Heart left ventricle (tissue), 16 donors: ENCODE measurements around the gene MAPK8IP3. TPM values are rescaled to one million over a fixed set of nuclear protein-coding genes. Genes with fewer than 3 reads are reported as not detected.
A peak's percentile ranks its signal among the peaks of the same experiment; 100 is the strongest.

Source experiments
- ATAC-seq, 4 donors: fragments of 200-7000 bp; cut with Tn5 transposase; one replicate each; pipeline ENCODE4 v1.9.1; 2020 to 2022; ENCODE audit warnings: moderate library complexity in 4 of 4, mild to moderate bottlenecking in 3 of 4, moderate number of reproducible peaks in 1 of 4
- DNase-seq, 5 donors: peaks; one replicate each; pipeline ENCODE4 v3.0.0-alpha.2; 2020
- H3K27ac ChIP-seq, 12 donors: fragments of 200-600 bp; sonication (generic) in 4 of 12; one replicate each; pipeline versions ENCODE4 v1.5.0 to v1.8.0; 2016 to 2022; ENCODE audit warnings: mild to moderate bottlenecking in 2 of 12
- H3K27me3 ChIP-seq, 9 donors: fragments of 200-600 bp; sonication (generic) in 2 of 9; one replicate each; pipeline versions ENCODE4 v1.5.1 to v1.8.0; 2016 to 2022; ENCODE audit warnings: mild to moderate bottlenecking in 3 of 9
- H3K36me3 ChIP-seq, 9 donors: fragments of 200-600 bp; sonication (generic) in 2 of 9; one replicate each; pipeline versions ENCODE4 v1.5.0 to v1.8.0; 2018 to 2022; ENCODE audit warnings: mild to moderate bottlenecking in 2 of 9
- H3K4me1 ChIP-seq, 12 donors: fragments of 200-600 bp; sonication (generic) in 4 of 12; one replicate each; pipeline versions ENCODE4 v1.5.0 to v1.8.0; 2016 to 2022; ENCODE audit warnings: mild to moderate bottlenecking in 3 of 12
- H3K4me3 ChIP-seq, 12 donors: fragments of 200-600 bp; sonication (generic) in 4 of 12; one replicate each; pipeline versions ENCODE4 v1.5.0 to v1.8.0; 2017 to 2022; ENCODE audit warnings: mild to moderate bottlenecking in 9 of 12, moderate library complexity in 4 of 12
- H3K9me3 ChIP-seq, 12 donors: fragments of 200-600 bp; sonication (generic) in 4 of 12; one replicate each; pipeline versions ENCODE4 v1.5.0 to v1.8.0; 2016 to 2022; ENCODE audit warnings: mild to moderate bottlenecking in 1 of 12
- CTCF ChIP-seq, 12 donors: fragments of 200-600 bp; sonication (generic) in 4 of 12; IDR thresholded peaks; one replicate each; pipeline versions ENCODE4 v1.5.0 to v1.8.0; 2018 to 2022; ENCODE audit warnings: antibody characterized with exemption in 12 of 12, mild to moderate bottlenecking in 5 of 12
- POLR2A ChIP-seq, 2 donors: fragments of 450-650 bp; IDR thresholded peaks; one replicate each; pipeline ENCODE4 v1.6.1; 2017; ENCODE audit warnings: antibody characterized with exemption in 2 of 2, mild to moderate bottlenecking in 2 of 2, moderate library complexity in 2 of 2
- WGBS, 4 donors: extraction: QIAGEN DNeasy Blood & Tissue Kit in 2 of 4; methylation state at CpG; one replicate each; pipeline versions ENCODE4 v1.1.5 to v1.1.7; 2013 to 2018; 5-methylcytosine and 5-hydroxymethylcytosine counted together
- intact Hi-C, 10 donors: fragments of 100-400 bp; cut with DNase I; formaldehyde crosslinking; loops; one replicate each; pipeline versions ENCODE4 v1.11.1 to v1.14.2; 2022
- polyA plus RNA-seq, 2 donors: library from polyadenylated mRNA; stranded (reverse); fragments of 200-250 nt; gene quantifications; one replicate each; pipeline ENCODE4 v1.2.3, GENCODE V29; 2013
- total RNA-seq, 9 donors: library from RNA; depleted of rRNA in 2 of 9; stranded (reverse); fragments of >200 nt in 2 of 9; fragmentation: NEBNext Ultra II Directional in 3 of 9; extraction: Animal tissue kit (Norgen Biotek cat#: 25700) in 3 of 9; gene quantifications; one replicate each; pipeline versions ENCODE4 v1.1.0 to v1.2.4, GENCODE V29; 2016 to 2023
- donor health status: ischemic (EF 13 %, LVEDD 7.1; RV severe dilation, severe dysfunction).
- donor health status: healthy with polysubstance abuse.
- donor health status: DM: no; HTN: yes; CAD: no.
- donor health status: DM: no; HTN: no; CAD: no.
- donor health status: ischemic (EF 25% LVEDD 6.9; RV normal size, moderate dysfunction).
- donor health status: ischemic (EF 25% LVEDD 5.7; RV mildly dilated, moderate dysfunction).
- donor health status: healthy.
- donor health status: DM: yes; HTN: yes; CAD: no.
- donor health status: ischemic (EF 35%, LVEDD 5.7; RV mildly dilated, moderate dysfunction).
- donor health status: nonischemic (EF 11% LVEDD 7.7; RV severe dilation, severe dysfunction).
- donor health status: DM: yes; HTN: yes; CAD: no.
- donor health status: PGD.
- donor health status: ischemic (EF 29% LVEDD 5.4; RV normal size, mild dysfunction).
- donor health status: nonischemic (EF 23%, LVEDD 6.1; RV moderate dilation, normal function).

Gene MAPK8IP3
- total and polyA plus RNA-seq, 11 donors: 29.5 to 71.3 (median 63.1) TPM

GRCh38 chr16:1775006-1775845, 69.2 kb downstream of the MAPK8IP3 start:
- Histone ChIP-seq H3K36me3 (peaks cover 0 to 52% (median 41%) of the 10 kb centered on the region in 9 donors), H3K27me3 (no peaks in the 10 kb centered on the region), H3K9me3 (no peaks in the 10 kb centered on the region), H3K27ac (no peak overlapping the region), H3K4me3 (no peak overlapping the region), H3K4me1 (peaks cover 14 to 44% (median 32%) of the 10 kb centered on the region in 12 donors)
- intact Hi-C loops: no loop called here
- ATAC-seq: no peak
- DNase-seq: peak in 2 of 5 donors; percentile 12 to 63
- TF ChIP-seq POLR2A (IDR thresholded peaks at IDR 0.05) (no peak), CTCF (IDR thresholded peaks at IDR 0.05) (no peak)
- 86 to 95% (median 90%) methylated on average over 14 to 30 of the region's 30 CpGs for WGBS, 4 donors

- no peaks in the 10 kb centered on the region for H3K9me3 ChIP-seq
- no peak for ATAC-seq
- TF ChIP-seq POLR2A (IDR thresholded peaks at IDR 0.05) (no peak), CTCF (IDR thresholded peaks at IDR 0.05) (no peak)
- intact Hi-C loops: no loop called here
- peak in 2 of 5 donors; percentile 6 to 42 for DNase-seq
- H3K27me3 ChIP-seq: no peaks in the 10 kb centered on the region
- WGBS, 4 donors: 80 to 86% (median 83%) methylated on average over 19 to 28 of the region's 28 CpGs
- H3K36me3 ChIP-seq: peaks cover 0 to 60% (median 48%) of the 10 kb centered on the region in 9 donors
- no peak overlapping the region for H3K27ac ChIP-seq
- peaks cover 12 to 46% (median 32%) of the 10 kb centered on the region in 12 donors for H3K4me1 ChIP-seq
- no peak overlapping the region for H3K4me3 ChIP-seq
Measured at GRCh38 chr16:1775846-1776671, 70.1 kb downstream of the MAPK8IP3 start.

GRCh38 chr16:1776672-1776955, 70.6 kb downstream of the MAPK8IP3 start:
- Histone ChIP-seq H3K9me3 (no peaks in the 10 kb centered on the region), H3K36me3 (peaks cover 0 to 63% (median 48%) of the 10 kb centered on the region in 9 donors), H3K27ac (no peak overlapping the region), H3K27me3 (no peaks in the 10 kb centered on the region), H3K4me3 (no peak overlapping the region), H3K4me1 (peaks cover 14 to 50% (median 37%) of the 10 kb centered on the region in 12 donors)
- DNase-seq (peak in 1 of 5 donors; percentile 51), ATAC-seq (no peak)
- 72 to 87% (median 81%) methylated on average over 11 to 13 of the region's 13 CpGs for WGBS, 4 donors
- TF ChIP-seq CTCF (IDR thresholded peaks at IDR 0.05) (no peak), POLR2A (IDR thresholded peaks at IDR 0.05) (no peak)
- intact Hi-C loops: no loop called here

GRCh38 chr16:1776991-1777374, 71.0 kb downstream of the MAPK8IP3 start:
- Histone ChIP-seq H3K9me3 (no peaks in the 10 kb centered on the region), H3K4me1 (peaks cover 13 to 50% (median 36%) of the 10 kb centered on the region in 12 donors), H3K27ac (no peak overlapping the region), H3K27me3 (no peaks in the 10 kb centered on the region), H3K4me3 (no peak overlapping the region), H3K36me3 (peaks cover 0 to 63% (median 48%) of the 10 kb centered on the region in 9 donors)
- TF ChIP-seq POLR2A (IDR thresholded peaks at IDR 0.05): no peak
- TF ChIP-seq CTCF (IDR thresholded peaks at IDR 0.05): no peak
- WGBS, 4 donors: 70 to 86% (median 83%) methylated on average over 12 to 22 of the region's 22 CpGs
- intact Hi-C loops: no loop called here
- DNase-seq (peak in 3 of 5 donors; percentile 12 to 58 (median 33)), ATAC-seq (no peak)
